Measurements from ENCODE around the gene HOXB1.
"Not testable (repeated sequence)": the region's sequence is repeated elsewhere in the genome, so short reads cannot be mapped to it uniquely, and the experiment has no call there.

HOXB1 gene

DNA sequence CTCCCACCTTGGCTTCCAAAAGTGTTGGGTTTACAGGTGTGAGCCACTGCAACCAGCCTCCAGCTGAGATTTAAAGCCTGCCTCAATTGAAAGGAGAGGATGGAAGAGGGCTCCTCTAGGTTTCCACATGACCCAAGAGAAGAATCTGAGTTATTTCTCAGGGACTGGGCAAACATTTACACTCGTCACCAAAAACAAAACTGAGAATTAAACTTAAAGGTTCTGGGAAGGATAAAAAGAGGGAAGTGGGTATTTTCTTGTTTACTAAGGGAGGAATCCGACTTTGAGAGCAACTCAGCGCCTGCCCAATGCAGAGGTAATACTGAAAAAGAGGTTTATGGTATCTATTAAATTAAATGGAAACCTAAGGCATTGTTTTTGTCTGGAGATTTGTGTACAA lies 13.3 kb downstream of the HOXB1 start:
- DNase-seq = no peak

DNA sequence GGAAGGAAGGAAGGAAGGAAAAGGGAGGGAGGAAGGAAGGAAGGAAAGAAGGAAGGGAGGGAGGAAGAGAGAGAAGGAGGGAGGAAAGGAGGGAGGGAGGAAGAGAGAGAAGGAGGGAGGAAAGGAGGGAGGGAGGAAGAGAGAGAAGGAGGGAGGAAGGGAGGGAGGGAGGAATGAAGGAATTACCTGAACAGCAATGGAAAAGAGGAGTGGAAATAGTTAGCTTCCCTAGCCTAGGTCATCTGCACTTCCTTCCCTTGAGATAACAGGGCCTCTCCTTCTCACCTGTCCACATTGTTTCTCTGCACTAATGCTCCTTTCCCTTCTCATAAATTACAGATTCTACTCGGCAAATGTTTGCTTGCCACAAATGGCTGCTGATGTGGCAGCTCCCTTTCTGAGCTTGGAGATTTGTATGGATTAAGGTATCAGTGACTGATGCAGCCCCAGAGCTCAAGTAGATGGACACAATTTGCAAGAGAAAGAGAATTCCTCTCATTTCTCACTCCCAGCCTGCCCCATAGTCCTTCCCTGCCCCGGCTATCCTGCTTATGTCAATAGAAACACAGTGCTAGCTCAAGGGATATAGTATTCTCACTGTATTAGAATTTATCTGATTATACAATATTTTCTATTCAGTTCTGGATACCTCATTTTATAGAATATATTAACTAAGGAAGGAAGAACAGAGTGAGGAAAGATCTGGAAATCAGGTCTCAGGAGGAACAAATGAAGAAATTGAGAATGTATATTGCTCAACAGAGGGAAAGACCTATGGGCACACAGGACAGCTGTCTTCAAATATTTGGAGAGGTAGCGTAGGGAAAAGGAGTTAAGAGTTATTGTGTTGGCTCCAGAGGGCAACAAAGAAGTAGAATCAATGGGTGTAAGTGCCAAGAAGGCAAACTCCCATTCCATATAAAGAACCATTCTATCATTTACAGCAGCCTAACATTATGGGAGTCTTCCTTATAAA lies 14.6 kb downstream of the HOXB1 start:
- DNase-seq = no peak

DNA sequence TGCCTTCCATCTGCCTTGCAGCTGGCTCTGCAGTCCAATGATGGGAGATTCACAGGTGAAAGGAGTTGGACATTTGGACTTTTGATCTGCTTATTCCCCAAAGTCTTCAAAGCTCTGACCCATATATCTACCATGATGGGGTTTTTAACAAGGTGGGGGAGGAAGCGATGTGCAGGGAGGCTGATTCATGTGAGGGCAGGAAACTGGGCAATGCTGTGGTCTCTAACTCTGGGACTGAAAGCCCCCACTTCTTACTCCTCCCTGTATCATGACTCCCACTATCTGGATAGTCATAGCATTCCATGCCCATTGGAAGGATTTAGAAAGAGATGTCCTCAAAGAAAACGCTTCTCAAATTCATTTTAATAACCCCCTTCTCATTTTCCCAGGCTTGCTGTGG lies 16.3 kb downstream of the HOXB1 start:
- no peak for DNase-seq

DNA sequence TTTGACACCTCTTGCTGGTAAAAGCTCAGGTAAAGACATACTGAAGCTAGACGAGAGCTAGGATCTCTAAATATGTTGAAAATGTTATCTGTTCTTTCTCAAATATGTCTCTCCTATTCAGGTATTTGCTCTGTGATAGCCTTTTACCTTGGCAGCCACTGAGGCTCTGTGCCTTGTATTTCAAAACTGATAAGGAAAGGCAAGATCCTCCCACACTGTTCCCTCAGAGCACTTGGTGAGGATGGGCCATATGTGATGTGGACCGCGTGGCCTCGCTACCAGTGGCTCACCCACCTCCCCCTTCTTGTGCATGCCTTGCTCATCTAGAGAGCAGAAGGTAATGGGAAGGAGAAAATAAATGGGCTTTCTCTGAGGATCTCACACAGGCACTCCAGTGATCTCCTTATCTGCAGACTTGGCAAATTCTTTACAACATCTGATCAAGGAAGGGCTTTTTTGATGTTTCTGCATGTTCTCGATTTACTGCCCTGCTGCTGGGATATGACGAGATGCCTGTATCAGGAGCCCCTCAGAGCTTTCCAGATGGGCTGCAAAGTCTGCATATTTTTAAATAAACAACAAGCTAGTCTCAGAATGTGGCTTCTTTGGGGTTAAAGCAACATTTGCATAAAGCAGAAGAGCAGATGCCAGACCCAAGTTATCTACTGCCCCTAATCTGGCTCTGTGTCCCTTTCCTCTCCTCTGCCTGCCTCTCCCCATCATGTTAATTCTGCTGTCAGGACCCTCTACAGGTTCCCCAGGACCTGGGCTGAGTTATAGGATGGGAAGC lies 16.9 kb downstream of the HOXB1 start:
- no peak for DNase-seq

DNA sequence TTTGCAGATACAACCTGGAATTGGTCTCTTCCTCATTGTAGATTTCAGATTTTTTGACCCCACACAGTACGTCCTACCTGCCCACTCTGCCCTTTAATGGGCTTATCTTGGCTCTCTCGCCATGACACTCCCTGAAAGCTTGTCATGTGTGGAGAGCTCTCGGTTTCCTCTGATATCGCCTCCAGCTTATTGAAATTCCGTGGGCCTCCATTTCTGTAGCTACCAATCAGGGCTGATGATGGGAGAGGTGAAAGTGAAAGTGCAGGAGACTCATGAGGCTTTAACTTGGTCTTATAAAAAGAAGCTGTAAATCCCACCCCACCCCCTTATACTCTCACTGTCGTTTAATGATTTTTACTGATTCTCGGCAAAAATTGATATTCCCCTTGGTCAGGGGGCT lies 17.7 kb downstream of the HOXB1 start:
- no peak for DNase-seq

DNA sequence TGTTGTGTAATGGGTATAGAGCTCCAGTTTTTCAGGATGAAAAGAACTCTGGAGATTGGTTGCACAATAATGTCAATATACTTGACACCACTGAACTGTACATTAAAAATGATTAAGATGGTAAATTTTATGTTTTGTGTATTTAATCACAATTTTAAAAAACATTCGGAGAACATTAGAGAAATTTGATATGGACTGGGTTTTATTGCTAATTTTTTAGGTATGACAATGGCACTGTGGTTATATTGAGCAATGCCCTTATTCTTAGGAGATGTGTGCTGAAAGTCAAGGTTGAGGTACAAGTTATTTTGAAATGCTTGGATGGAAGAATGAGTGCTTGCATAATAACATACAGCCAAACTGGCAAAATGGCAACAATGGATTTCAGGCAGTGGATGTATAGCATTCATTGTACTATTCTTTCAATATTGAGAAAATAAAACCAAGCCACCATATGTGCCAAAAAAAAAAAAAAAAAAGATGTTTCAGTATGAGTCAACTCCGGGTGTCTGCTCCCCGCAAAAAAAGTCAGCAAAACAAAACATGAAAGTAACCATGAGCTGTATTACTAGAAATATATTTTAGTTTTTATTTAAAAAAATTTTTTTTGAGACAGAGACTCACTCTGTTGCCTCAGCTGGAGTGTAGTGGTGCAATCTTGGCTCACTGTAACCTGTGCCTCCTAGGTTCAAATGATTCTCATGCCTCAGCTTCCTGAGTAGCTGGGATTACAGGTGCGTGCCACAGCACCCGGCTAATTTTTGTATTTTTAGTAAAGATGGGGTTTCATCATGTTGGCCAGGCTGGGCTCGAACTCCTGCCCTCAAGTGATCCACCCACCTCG lies 19.8 kb downstream of the HOXB1 start:
- peak; percentile 55 for DNase-seq

DNA sequence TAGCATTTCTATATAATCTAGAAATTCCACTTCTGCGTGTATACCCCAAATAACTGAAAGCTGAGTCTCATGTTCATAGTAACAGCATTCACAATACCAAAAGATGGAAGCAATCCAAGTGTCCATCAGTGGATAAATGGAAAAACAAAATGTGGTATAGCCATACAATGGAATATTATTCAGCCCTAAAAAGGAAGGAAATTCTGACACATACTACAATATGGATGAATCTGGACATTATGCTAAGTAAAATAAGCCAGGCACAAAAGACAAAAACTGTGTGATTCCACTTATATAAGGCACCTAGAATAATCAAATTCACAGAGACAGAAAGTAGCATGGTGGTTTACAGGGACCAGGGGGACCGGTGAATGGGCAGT lies 20.4 kb downstream of the HOXB1 start:
- no peak for DNase-seq

DNA sequence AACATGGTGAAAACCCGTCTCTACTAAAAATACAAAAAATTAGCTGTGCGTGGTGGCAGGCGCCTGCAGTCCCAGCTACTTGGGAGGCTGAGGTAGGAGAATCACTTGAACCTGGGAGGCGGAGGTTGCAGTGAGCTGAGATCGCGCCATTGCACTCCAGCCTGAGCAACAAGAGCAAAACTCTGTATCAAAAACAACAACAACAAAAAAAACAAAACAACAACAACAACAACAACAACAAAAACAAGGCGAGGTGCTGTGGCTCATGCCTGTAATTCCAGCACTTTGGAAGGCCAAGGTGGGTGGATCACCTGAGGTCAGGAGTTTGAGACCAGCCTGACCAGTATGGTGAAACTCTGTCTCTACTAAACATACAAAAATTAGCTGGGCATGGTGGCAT lies 21.1 kb downstream of the HOXB1 start:
- DNase-seq = not testable (repeated sequence)

DNA sequence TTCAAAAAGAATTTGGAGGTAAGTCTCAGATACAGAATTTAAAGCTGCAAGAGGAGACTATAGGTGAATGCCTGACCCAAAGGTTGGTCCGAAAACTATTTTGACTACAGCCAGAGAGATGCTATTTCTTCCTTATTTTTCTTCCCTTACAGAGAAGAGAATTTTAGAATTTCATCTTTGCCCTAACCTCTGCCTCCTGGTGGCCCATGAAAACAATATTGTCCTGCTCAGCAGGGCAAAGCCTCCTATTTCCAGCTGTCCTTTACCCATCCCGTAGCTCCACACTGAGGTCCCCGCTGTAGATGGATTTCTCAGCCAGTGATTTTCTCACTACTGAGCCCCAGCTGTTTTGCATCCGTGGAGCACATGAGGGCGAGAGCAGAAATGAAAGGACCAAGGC lies 24.6 kb downstream of the HOXB1 start:
- DNase-seq = no peak

DNA sequence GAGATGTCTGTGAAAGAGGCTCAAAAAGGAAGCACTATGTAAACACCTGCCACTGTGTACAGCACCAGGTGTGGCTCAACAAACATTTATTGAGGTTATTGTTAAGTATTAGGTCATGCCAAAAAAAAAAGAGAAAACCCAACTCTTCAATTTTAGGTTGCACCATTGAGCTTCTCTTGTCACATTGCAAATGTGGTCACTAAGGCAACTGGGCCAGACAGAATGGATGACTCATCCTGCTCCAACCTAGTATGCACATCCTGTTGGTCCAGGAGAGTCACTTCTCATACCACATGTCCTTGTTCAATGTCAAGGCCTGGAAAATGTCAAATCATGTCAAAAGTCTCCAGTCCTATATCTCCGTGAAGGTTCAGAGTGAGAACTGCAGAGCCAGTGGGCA lies 25.0 kb downstream of the HOXB1 start:
- peak; percentile 90 for DNase-seq

DNA sequence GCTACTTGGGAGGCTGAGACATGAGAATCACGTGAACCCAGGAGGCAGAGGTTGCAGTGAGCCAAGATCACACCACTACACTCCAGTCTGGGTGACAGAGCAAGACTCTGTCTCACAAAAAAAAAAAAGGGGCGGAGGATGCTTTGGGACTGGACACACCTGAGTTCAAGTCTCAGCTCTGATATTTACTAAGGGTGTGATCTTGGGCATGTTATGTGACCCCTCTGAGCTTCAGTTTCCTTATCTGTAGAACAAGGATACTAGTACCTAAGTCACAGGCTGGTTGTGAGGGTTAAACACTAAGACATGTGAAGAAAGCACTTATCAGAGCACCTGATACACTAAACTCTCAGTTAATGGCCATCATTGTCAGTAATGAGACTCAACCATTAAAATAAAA lies 25.9 kb downstream of the HOXB1 start:
- DNase-seq = no peak

DNA sequence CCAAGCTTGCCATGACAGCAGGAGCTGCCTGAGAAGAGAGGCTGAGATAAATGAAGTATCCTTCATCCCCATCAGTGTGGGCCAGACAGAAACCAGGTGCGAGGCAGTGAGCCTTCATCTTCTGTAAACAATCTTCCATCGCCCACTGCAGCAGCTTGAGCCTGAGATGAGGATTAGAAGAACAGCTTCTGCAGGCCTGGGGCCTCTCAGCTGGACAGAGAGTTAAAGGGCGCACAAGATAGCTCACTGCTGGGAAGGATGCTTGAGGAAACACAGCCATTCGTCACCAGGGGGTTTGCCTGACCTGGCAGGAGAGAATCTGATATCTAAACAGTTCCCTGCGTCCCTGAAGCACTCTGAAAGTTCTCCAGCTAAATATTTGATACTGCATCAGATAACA lies 27.1 kb downstream of the HOXB1 start:
- DNase-seq = no peak

DNA sequence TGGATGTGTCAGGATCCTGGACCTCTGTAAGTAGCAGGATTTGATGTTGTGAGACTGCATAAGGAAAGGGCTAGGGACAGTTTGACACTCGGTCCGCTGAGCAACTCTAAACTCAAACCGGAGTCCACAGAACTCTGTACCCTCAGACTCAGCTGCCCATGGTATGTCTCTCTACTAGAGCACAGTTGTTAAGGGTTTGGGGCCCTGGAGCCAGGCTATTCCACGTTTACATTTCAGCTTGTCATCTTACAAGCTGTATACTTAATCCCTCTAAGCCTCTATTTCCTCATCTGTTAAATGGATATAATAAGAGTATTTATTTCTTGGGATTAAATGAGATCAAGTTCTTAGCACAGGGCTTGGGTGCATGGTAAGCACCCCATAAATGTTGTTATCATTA lies 27.9 kb downstream of the HOXB1 start:
- no peak for DNase-seq

DNA sequence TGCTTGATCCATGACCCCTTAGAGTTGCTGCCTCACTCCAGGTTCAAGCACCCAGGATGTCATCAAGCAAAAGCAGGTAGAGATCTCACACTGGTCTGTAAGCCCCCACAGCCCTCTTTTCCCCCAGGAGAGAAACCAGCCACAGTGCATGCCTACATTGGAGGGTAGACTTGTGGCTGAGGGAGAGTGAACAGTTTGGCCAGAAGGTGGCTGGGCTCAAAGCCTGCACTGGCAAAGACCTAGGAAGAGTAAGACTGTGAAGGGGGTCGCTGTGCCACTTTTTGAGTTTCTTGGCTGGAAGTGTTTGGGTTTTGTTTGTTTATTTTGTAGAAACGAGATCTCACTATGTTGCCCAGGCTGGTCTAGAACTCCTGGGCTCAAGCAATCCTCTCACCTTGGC lies 28.5 kb downstream of the HOXB1 start:
- DNase-seq = no peak

DNA sequence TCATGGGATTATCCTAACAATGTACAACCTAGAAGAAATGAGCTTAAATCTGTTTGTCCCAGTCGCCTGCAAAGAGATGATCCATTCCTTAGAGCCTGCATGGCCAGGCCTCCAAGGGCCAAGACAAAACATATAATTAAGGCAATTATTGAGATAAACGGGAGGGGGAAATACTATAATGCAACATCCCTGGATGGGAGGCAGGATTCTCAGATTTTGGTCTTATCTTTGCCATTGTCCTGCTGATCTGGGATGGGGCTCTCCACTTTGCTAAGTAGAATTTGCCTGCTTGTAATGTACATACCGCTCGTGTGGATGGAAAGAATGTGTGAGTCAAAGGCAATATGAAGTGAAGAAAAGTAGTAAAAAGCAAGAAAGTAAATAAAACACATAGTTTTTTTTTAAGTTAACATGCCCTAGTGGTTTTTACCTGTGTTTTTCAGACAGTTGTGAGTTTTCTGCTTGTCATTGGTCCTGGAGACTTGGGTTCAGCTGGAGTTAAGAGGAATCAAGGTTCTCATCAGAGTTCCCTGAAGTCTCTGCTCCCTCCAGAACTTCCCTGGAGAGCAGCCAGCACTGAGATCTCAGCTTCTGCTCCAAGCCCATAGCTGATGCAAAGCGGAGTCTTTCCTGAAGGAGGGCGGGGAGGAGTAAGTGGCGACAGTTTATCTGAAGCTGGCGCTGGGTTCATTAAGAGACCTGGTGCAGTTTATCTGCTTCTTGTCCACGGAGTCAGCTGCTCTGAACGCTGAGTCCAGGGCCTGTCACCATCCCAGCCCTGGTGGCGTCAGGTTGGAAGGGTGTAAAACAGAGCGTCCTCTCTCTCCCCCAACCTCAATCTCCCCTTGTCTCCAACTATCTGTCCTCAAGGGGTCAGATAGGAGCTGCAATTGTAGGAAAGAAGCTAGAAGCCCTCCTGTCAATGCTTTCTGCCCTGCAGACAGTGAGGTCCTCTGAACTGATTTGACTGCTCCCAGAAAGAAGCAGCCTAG lies 30.1 kb downstream of the HOXB1 start:
- peak; percentile 58 for DNase-seq

DNA sequence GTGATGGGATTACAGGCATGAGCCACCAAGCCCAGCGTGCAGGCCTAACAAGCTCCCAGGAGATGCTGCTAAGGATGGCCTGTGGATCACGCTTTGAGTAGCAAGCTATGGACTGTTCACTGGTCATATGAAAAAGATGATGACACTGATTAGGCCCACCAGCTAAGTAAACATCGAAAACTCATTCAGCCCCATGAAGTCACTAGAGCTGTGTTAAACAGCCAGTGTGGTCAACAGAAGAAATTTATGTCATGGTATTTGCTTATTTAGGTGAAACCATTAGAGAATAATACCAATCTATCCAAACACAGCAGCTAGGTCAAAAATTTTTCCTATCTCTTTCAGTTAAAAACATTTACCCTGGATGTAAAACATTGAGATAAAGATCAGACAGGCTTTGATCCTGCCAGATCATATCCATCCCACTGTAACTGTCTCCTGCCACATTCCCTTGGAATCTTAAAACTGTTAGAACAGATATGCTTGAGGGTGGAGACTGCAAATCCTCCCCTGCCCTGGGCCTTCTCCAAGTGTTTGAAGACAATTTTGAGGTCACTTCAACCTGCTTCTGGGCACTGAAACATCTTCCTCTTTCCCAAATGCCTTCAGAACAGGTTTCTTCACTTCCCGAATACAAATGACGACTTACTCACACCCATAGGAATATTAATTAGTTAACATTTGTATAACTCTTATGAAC lies 30.9 kb downstream of the HOXB1 start:
- no peak for DNase-seq

DNA sequence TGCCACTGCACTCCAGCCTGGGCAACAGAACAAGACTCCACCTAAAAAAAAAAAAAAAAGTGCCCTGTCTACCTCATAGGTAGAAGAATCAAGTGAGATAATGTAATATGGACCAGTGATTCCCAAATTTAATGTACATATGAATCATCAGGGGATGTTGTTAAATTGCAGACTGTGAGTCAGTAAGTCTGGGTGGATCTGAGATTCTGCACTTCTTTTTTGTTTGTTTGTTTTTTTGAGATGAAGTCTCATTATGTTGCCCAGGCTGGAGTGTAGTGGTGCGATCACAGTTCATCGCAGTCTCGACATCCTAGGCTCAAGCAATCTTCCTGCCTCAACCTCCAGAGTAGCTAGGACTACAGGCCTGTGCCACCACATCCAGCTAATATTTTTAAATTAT lies 31.6 kb downstream of the HOXB1 start:
- peak; percentile 30 for DNase-seq

DNA sequence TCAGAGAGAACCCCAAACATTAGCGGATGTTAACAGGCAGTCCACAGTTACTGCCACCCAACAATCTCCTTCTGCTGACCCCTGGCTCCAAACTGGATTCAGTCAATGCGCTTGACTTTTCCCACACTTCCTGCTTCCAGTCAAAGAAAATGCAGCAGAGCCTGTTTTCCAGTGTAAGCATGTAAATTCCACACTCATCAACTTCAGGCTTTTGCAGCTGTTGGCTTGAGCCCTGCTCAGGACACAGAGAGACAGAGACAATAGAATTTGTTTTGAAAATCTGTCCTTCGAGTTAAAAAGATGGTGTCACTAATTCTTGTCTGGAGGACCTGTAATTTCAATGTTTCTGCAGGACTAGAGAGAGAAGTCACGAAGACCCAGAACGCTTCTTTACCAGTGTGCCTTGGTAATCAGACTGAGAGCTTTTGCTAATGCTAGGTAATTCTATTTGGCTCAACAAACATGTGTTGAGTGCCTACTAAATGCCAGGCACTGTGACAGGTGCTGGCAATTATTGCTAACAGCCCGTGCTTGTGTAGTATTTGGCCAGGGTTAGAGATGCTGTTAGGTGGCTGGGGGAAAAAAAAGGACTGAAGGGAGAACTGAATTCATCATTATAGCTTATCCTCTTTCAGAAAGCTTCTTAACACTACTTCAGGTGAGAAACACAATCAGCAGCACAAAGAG lies 32.5 kb downstream of the HOXB1 start:
- DNase-seq = no peak

DNA sequence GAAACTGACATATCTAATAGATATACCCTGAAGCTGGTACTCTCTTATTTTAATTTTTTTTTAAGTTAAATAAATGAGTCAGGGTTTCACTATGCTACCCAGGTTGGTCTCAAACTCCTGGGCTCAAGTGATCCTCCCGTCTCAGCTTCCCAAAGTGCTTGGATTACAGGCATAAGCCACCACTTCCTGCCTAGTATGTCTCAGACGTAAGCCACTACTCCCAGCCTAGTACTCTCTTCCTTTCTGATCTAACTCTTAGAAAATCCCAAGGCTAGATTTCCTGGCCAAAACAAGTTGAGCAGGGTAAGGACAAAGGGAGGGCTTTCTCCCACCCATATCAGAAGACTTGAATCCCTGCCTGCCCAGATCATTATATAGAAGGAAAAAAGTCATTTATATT lies 33.7 kb downstream of the HOXB1 start:
- peak; percentile 79 for DNase-seq

DNA sequence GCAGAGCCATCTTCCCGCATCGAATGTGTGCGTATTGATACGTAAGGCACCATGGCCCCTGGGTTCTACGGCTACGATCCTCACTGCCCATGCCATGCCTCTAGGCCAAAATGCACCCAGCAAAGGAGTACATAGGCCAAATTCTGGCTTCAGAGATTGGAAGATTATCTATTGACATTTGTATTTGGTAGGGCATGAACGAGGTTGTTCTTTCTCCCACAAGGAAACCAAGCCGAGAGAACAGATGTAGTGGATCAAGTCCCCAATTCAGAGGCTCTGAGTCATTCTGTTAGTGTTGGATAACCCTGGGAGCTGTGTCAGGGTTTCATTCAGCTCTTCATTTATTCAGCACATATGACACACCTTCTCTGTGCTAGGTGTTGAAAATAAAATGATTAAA lies 36.5 kb downstream of the HOXB1 start:
- peak; percentile 69 for DNase-seq

Data from fibroblast of skin of back (primary cell).